HG02852 (cell line): Measurements from ENCODE around the gene EEPD1.

Experiments
- ATAC-seq: cut with Tn5 transposase; IDR thresholded peaks from one replicate; pipeline ENCODE4 v1.9.1; 2021; ENCODE audit warnings: mild to moderate bottlenecking, moderate library complexity; ENCODE audit not compliant: unreplicated experiment

EEPD1 gene

DNA sequence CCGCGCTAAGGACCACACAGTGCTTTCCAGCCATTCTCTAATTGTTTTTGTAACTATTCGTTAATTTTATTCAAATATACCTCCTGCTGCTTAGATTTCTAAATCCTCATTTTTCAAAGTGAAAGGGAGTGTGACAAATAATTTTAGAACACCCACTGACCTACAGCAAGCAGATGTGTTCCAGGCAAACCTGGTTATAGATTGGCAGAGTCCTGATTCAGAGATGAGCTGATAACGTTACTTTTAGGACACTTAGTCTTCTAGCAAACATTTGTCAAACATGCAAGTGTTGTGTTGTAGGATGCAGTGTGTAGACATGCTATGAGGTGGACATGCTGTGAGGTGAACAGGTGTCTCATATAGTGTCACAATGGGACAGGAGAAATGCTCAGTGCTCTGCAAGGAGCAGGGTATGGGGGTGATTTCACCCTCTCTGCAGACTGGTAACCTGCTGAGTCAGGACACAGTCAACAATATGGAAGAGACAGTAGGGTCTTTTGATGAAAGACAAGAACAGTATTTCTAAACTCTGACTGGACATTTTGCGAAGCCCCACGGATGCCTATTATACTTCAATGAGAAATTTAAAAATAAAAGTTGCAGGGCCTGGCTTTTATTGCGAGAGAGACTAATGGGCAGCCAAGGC, 144.4 kb downstream of the EEPD1 start:
- ATAC-seq = no peak

DNA sequence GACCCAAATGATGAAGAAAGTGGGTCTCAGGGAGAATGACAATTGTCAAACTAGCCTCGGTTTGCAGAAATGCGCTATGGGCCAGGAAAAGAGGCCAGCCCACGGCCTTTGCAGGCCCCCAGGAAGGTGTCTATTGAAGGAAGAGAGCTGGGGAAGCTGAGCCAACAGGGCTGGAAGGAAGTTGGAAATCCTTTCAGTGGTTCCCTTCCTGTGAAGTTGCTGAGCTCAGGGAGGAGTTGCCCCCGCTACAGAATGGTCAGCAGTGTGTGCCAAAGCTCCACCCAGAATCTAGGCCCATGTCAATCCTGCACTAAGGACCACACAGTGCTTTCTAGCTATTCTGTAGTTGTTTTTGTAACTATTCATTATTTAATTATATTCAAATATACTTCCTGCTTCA, 145.1 kb downstream of the EEPD1 start:
- no peak for ATAC-seq

- no peak for ATAC-seq
Measured at GRCh38 chr7:36299223-36299774, 146.2 kb downstream of the EEPD1 start.

DNA sequence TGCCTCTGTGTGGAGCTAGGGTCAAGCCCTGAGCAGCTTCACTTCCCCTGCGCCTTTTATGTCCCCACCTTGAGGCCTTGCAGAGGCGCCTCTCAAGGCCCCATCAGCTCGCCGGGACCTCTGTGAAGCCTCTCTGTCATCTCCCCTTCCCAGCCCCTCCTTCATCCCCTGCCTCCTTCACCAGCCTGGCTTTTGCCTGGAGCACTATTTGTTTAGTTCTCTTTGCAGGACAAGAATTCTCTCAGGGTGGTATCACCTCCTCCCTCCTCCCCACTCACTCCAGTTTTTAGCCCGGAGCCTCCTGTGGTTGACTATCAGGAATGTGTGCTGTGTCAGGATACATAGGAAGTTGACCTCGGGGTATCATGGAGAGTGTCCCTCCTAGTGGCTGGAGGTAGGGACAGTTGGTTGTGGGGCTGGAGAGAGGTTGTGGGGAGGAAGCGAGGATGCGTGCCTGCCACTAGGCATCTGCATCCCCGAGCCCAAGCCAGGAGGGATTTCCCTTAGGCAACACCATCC, 146.8 kb downstream of the EEPD1 start:
- no peak for ATAC-seq

DNA sequence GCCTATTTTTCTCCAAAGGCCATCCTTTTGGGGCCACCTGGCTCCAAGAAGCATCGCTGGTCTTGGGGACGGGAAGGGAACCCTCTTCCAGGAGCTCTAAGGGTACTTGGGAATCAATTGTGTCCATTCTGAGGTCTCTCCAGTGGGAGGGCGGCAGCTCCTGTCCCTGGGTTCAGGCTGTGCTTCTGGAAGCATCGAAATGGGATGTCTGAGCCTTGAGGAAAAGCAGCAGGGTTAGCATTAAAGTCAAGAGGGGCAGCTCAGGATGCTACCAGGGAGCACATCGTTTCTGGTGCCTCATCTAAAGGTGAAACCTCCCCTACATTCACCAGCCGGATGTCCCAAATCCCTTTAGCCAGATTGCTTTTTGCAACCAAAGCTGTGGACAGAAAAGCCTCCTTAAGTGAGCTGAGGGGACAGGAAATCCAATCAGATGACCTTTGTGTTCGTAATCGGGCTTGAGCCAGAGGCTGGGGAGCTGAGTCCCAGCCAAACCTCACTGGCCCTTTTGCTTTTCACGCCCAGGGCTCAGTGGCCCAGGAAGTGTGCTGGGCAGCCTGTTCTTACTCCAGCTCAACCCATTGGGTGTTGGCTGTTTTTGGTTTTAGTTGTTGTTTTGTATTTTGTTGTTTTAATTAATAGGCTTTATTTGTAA, 147.8 kb downstream of the EEPD1 start:
- no peak for ATAC-seq

DNA sequence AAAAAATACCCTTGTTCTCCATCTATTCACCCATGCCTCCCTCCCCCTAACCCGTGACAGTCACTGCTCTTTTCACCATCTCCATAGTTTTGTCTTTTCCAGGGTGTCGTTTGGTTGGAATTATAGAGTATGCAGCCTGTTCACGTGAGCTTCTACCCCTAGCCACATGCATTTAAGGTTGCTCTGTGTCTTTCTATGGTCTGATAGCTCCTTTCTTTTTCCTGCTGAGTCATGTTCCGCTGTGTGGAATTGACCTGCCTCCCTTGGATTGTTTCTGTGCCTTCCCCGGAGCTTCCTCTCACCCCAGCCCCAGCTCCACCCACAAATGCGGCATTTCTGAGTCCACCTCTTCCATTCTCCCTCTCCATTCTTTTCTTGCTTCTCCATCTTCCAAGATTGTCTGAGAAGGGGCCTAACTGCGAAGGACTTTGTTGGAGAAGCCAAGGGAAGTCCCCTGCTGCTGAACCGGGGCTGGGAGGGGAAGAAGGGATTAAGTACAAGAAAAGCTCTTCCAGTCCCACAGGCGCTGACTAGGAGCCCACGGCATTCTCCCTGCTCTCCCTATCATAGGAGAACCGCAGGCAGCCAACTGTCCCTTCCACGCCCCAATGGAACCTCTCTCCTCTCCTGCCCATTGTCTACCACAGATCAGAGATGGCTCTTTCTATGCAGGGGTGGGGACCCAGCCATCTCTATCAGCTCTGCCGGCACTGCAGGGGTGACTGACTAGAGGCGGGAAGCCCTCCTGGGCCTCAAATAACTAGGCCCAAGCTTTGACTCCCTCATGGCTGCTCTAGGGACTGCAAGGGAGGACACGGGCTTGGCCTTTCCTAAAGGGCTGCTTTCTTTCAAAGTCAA, 149.1 kb downstream of the EEPD1 start:
- ATAC-seq = no peak

GRCh38 chr7:36303202-36304098, 150.4 kb downstream of the EEPD1 start:
- no peak for ATAC-seq

- no peak for ATAC-seq
Measured at GRCh38 chr7:36304099-36304425, 151.0 kb downstream of the EEPD1 start.

DNA sequence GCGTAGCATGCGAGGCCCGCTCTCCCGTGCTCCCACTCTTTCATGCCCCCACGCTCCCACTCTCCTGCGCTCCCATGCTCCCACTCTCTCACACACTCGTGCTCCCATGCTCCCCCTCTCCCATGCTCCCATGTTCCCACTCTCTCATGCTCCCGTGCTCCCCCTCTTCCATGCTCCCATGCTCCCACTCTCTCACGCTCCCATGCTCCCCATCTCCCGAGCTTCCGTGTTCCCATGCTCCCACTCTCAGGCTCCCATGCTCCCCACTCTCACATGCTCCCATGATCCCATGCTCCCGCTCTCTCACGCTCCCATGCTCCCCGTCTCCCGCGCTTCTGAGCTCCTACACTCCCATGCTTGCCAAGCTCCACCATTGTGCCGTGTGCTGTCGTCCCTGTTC, 152.2 kb downstream of the EEPD1 start:
- ATAC-seq = no peak

GRCh38 chr7:36305648-36306047, 152.6 kb downstream of the EEPD1 start:
- ATAC-seq = no peak

DNA sequence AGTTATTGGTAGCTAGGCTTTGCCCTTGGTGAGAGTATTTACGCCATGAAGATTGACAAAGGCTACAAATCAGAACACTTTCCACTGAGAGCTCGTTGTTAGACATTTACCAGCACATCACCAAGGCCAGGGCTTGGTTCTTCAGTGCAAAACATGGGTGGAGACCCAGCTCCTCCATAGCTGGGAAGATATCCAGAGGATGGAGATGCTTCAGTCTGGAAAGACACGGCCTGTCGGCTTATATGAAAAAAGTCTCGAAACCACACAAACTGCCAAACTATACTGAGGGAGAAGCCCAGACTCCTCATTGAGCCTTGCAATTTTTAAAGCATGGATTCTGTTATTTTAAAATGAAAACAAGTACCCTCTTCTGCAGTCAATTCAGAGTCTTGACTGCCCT, 153.2 kb downstream of the EEPD1 start:
- ATAC-seq = no peak

GRCh38 chr7:36306722-36307121, 153.7 kb downstream of the EEPD1 start:
- no peak for ATAC-seq

- ATAC-seq = no peak
Measured at GRCh38 chr7:36308031-36308430, 155.0 kb downstream of the EEPD1 start.

GRCh38 chr7:36309301-36309700, 156.2 kb downstream of the EEPD1 start:
- ATAC-seq = no peak

DNA sequence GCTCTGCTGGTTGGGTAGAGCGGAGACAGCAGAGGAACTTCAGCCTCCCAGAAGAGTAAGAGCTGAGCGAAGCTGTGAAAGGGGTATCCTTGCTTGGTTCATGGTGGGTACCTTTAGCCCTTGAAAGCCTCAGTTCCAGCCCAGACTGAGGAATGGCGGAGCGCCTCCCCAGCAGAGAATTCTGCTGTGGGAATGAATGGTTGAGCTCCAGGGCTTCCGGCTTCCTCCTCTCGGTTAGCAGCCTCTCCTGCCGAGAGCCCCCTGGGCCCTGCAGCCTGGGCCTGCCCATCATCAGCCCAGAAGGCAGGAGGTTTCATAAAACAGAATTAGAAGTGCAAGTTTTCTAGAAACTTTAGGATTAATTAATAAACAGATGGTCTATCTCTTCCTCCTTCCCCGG, 156.7 kb downstream of the EEPD1 start:
- ATAC-seq = no peak

DNA sequence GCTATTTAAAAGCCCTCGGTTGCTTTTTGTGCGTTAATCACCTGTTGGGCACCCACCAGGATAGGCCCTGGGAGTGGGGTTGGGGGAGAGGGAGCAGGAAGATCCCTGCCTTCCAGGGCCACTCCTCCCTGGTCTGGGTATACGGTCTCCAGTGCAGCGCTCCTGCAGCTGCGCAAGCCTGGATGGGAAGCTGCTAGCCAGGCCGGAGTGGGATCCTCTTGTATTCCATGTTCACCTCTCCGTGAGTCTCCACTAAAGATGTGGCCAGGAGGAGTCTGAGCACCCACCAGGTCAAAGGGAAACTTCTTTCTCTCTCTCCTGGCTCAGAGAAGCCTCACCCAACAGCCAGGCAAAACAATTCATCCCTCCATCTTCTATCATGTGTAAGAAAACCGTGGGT, 157.8 kb downstream of the EEPD1 start:
- ATAC-seq = no peak

DNA sequence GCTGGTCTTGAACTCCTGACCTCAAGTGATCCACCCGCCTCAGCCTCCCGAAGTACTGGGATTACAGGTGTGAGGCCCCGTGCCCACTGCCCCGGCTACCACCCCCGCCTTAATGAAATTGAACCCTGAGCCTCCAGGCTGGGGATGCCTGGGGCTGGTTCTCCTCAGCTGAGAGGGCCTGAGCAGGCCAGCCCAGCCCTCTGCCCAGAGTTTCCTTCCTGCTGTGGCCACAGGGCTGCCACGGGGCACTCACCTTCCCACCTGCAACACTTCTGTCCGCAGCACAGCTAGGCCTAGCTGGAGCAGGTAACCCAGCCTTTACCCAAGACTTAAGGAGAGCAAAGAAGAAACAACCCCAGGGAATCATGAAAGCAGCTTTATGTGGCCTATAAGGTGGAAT, 158.5 kb downstream of the EEPD1 start:
- no peak for ATAC-seq

GRCh38 chr7:36312064-36312914, 159.2 kb downstream of the EEPD1 start:
- ATAC-seq = peak; percentile 70

GRCh38 chr7:36312915-36313334, 159.9 kb downstream of the EEPD1 start:
- ATAC-seq = no peak

GRCh38 chr7:36313607-36314006, 160.6 kb downstream of the EEPD1 start:
- ATAC-seq = no peak
